ENCODE measurements around the gene CIAO3. TPM values are rescaled to one million over a fixed set of nuclear protein-coding genes. Genes with fewer than 3 reads are reported as not detected.

Gene CIAO3
- total RNA-seq, 4 donors from 2014 or later = 73.4 to 164 (median 117) TPM

DNA sequence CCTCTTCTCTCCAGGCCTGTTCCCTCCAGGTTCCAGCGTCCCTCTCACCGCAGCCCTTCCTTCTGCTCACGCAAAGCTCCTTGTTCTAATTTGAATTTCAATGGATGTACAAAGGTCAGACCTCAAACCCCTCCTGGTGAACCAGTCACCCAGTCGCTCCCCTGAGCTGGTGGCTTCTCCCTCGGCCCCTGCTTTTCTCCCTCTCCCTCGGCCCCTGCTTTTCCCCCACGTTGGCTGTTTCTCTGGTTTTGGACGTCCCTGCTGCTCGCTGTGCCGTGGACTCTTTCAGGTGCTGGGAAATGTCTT is 11.2 kb upstream of the CIAO3 start:
- Histone ChIP-seq H3K4me1 (no peaks in the 10 kb centered on the region), H3K36me3 (no peaks in the 10 kb centered on the region), H3K27me3 (no peaks in the 10 kb centered on the region), H3K4me3 (no peak overlapping the region), H3K9me3 (no peaks in the 10 kb centered on the region), H3K27ac (no peak overlapping the region)
- TF ChIP-seq, protein P1, sequence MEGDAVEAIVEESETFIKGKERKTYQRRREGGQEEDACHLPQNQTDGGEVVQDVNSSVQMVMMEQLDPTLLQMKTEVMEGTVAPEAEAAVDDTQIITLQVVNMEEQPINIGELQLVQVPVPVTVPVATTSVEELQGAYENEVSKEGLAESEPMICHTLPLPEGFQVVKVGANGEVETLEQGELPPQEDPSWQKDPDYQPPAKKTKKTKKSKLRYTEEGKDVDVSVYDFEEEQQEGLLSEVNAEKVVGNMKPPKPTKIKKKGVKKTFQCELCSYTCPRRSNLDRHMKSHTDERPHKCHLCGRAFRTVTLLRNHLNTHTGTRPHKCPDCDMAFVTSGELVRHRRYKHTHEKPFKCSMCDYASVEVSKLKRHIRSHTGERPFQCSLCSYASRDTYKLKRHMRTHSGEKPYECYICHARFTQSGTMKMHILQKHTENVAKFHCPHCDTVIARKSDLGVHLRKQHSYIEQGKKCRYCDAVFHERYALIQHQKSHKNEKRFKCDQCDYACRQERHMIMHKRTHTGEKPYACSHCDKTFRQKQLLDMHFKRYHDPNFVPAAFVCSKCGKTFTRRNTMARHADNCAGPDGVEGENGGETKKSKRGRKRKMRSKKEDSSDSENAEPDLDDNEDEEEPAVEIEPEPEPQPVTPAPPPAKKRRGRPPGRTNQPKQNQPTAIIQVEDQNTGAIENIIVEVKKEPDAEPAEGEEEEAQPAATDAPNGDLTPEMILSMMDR (IDR thresholded peaks at IDR 0.05) = no peak
- TF ChIP-seq POLR2A (IDR thresholded peaks at IDR 0.05) = no peak
- DNase-seq = no peak

DNA sequence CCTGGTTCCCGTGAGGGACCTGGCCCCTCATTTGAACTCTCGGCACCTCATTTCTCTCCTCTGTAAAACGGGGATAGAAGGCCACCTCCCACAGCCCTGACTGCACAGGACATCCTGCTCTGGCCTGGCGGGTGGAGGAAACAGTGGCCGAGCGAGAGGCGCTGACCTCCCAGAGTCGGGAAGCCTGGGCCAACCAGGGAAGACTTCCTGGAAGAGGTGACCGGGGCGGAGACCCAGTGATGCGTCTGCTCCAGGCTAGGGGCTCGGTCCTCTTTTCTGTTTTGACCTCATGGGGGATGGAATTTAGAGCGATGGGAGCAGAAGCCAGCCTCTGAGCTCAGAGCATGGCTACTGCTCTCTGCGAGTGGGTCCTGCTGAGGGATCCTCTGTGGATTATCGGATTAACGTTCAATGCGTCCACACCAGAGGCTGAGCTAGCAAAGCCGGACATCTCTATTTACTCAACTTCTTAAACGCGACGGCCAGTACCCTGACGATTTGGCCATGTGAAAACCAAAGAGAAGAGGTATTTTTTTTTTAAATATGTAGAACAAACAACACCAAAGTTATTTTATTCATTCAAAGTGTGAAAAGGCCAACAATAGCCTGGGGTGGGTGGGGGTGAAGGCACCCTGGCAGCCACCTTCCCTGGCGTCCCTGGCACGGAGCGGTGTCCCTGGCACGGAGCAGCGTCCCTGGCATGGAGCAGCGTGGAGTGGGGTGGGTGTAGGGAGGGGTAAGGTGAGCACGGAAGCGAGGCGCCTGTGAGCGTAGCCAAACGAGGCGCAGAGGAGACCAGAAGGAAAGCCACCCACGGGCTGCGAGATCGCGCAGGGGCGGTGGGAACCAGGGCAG is 10.6 kb upstream of the CIAO3 start:
- no peak for DNase-seq
- H3K27ac ChIP-seq = no peak overlapping the region
- H3K4me3 ChIP-seq = no peak overlapping the region
- H3K36me3 ChIP-seq = no peaks in the 10 kb centered on the region
- TF ChIP-seq POLR2A (IDR thresholded peaks at IDR 0.05) = no peak
- TF ChIP-seq, protein P1 (IDR thresholded peaks at IDR 0.05) = no peak
- H3K4me1 ChIP-seq = no peaks in the 10 kb centered on the region
- H3K27me3 ChIP-seq = no peaks in the 10 kb centered on the region
- H3K9me3 ChIP-seq = no peaks in the 10 kb centered on the region

DNA sequence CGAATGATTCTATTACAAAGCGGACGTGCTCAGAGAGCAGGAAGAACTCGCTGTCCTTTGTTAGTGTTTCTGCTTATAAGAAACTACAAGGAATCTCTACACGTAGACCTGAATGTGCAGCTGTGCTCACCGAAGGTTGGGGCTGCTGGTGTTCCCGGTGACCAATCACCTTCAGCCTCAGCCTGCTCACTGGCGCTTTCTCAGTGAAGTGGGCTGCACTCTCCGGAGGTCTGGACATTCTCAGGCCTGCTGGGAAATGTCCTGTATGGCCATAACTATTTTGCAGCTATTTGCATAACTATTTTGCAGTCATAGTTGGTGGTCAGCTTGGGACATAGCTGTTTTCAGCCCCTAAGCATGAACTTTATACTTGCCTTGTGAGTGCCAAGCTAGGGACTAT is 9.7 kb upstream of the CIAO3 start:
- Histone ChIP-seq H3K9me3 (no peaks in the 10 kb centered on the region), H3K4me3 (no peak overlapping the region), H3K27me3 (no peaks in the 10 kb centered on the region), H3K4me1 (no peaks in the 10 kb centered on the region), H3K36me3 (no peaks in the 10 kb centered on the region), H3K27ac (no peak overlapping the region)
- no peak for TF ChIP-seq POLR2A (IDR thresholded peaks at IDR 0.05)
- TF ChIP-seq, protein P1 (IDR thresholded peaks at IDR 0.05) = no peak
- DNase-seq = no peak

DNA sequence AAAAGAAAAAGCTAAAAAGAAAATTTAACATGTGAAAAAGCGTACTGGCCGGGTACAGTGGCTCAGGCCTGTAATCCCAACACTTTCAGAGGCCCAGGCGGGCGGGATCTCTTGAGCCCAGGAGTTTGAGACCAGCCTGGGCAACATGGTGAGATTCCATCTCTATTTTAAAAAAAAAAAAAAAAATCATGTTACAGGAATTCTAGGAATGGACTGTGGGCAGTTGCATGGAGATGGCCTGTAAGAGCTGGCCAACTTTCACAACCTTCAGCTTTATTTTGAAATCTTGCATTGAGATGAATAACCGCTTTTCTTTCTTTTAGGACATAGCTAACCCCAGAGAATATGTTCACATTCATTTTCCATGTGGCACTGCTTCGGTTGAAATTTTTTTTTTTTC is 8.2 kb upstream of the CIAO3 start:
- no peaks in the 10 kb centered on the region for H3K27me3 ChIP-seq
- TF ChIP-seq POLR2A (IDR thresholded peaks at IDR 0.05) = no peak
- TF ChIP-seq, protein P1 (IDR thresholded peaks at IDR 0.05) = no peak
- no peak overlapping the region for H3K4me3 ChIP-seq
- H3K4me1 ChIP-seq = no peaks in the 10 kb centered on the region
- no peak overlapping the region for H3K27ac ChIP-seq
- H3K36me3 ChIP-seq = no peaks in the 10 kb centered on the region
- DNase-seq = no peak
- no peaks in the 10 kb centered on the region for H3K9me3 ChIP-seq

DNA sequence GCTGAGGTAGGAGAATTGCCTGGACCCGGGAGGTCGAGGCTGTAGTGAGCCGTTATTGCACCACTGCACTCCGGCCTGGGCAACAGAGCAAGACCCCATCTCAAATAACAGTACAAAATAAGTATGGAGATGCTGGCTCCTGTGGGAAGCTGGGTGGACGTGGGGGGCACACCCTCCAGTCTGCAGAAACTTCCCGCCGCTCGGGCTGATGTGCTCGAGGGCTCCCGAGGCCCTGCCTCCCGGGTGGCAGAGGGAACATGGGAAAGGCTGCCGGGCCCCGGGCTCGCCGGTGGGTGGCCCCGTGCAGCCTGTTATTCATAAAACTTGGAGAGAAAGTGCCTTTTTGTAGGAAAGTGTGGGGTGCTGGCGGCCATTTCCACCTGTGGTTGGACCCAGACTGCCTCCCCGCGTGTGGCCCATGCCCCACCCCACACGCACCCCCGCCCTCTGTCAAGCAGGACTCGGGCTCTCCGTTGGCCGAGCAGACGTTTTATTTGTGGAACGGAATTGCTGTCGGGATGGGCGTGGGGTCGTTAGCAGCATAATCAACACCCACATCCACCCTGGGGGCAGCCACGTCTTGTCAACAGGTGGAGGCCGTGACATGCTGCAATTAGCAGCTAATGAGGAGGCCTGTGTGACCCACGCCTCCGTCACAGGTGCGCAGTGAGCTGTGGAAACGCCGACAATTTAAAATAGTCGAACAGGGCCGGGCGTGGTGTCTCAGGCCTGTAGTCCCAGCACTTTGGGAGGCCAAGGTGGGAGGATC is 7.4 kb upstream of the CIAO3 start:
- DNase-seq = no peak
- TF ChIP-seq, protein P1 (IDR thresholded peaks at IDR 0.05) = no peak
- TF ChIP-seq POLR2A (IDR thresholded peaks at IDR 0.05) = no peak
- Histone ChIP-seq H3K9me3 (no peaks in the 10 kb centered on the region), H3K36me3 (no peaks in the 10 kb centered on the region), H3K4me3 (no peak overlapping the region), H3K27ac (no peak overlapping the region), H3K4me1 (no peaks in the 10 kb centered on the region), H3K27me3 (no peaks in the 10 kb centered on the region)
